Ishikawa (cell line): ENCODE results near the gene CROT.

Source experiments
- NFIC ChIP-seq: IDR thresholded peaks from 2 replicates; pipeline ENCODE4 v1.6.1; 2012
- RAD21 ChIP-seq: IDR thresholded peaks from 2 replicates; pipeline ENCODE4 v1.6.1; 2012; ENCODE audit warnings: low read depth
- TCF12 ChIP-seq: IDR thresholded peaks from 2 replicates; pipeline ENCODE4 v1.6.1; 2012; ENCODE audit warnings: low read depth
- TEAD4 ChIP-seq: IDR thresholded peaks from 2 replicates; pipeline ENCODE4 v1.6.1; 2012
- TF ChIP-seq, protein P1 (sequence below): IDR thresholded peaks from 2 replicates; pipeline ENCODE4 v1.6.1; 2012; ENCODE audit warnings: low read depth, mild to moderate bottlenecking

- TF ChIP-seq TCF12 (no peak), TEAD4 (no peak), NFIC (no peak), RAD21 (no peak)
- TF ChIP-seq, protein P1, sequence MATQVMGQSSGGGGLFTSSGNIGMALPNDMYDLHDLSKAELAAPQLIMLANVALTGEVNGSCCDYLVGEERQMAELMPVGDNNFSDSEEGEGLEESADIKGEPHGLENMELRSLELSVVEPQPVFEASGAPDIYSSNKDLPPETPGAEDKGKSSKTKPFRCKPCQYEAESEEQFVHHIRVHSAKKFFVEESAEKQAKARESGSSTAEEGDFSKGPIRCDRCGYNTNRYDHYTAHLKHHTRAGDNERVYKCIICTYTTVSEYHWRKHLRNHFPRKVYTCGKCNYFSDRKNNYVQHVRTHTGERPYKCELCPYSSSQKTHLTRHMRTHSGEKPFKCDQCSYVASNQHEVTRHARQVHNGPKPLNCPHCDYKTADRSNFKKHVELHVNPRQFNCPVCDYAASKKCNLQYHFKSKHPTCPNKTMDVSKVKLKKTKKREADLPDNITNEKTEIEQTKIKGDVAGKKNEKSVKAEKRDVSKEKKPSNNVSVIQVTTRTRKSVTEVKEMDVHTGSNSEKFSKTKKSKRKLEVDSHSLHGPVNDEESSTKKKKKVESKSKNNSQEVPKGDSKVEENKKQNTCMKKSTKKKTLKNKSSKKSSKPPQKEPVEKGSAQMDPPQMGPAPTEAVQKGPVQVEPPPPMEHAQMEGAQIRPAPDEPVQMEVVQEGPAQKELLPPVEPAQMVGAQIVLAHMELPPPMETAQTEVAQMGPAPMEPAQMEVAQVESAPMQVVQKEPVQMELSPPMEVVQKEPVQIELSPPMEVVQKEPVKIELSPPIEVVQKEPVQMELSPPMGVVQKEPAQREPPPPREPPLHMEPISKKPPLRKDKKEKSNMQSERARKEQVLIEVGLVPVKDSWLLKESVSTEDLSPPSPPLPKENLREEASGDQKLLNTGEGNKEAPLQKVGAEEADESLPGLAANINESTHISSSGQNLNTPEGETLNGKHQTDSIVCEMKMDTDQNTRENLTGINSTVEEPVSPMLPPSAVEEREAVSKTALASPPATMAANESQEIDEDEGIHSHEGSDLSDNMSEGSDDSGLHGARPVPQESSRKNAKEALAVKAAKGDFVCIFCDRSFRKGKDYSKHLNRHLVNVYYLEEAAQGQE = no peak
Measured at GRCh38 chr7:87411186-87411585, 65.7 kb downstream of the CROT start.
